NCI-H2227 (cell line): Measurements from ENCODE around the gene SLC35A2.

ENCODE experiments used
- DNase-seq: peaks from one replicate; lab custom pipeline; 2025; ENCODE audit not compliant: unreplicated experiment; lab: John Stamatoyannopoulos, UW

SLC35A2 gene

GRCh38 chrX:48927736-48928382 is 16.4 kb upstream of the SLC35A2 start:
- DNase-seq, result no peak

GRCh38 chrX:48927123-48927522 is 15.7 kb upstream of the SLC35A2 start:
- DNase-seq, result no peak

GRCh38 chrX:48924270-48924669 is 12.8 kb upstream of the SLC35A2 start:
- no peak for DNase-seq

GRCh38 chrX:48923771-48924170 is 12.3 kb upstream of the SLC35A2 start:
- no peak for DNase-seq

GRCh38 chrX:48920718-48921104 is 9.3 kb upstream of the SLC35A2 start:
- DNase-seq, result no peak

- DNase-seq, result no peak
These were observed 8.7 kb upstream of the SLC35A2 start for GRCh38 chrX:48919947-48920717.

- DNase-seq, result peak; percentile 76
These were observed 8.0 kb upstream of the SLC35A2 start for GRCh38 chrX:48919360-48919841.

- DNase-seq, result peak; percentile 99
These were observed 7.3 kb upstream of the SLC35A2 start, which contains the start of gene PIM2 for GRCh38 chrX:48918643-48919340. Gene PIM2, minus strand, starts transcription at chrX:48919024. Its CDS starts 190 bp downstream, at chrX:48918834.

- no peak for DNase-seq
These were observed 6.8 kb upstream of the SLC35A2 start for GRCh38 chrX:48918301-48918642.

- peak; percentile 98 for DNase-seq
These were observed 5.9 kb upstream of the SLC35A2 start for GRCh38 chrX:48917139-48918001.

- DNase-seq, result no peak
These were observed 3.4 kb upstream of the SLC35A2 start for GRCh38 chrX:48914593-48915493.

- DNase-seq, result no peak
These were observed 2.3 kb upstream of the SLC35A2 start for GRCh38 chrX:48913605-48914366.

GRCh38 chrX:48910926-48911411 is 477 bp downstream of the SLC35A2 start:
- peak; percentile 80 for DNase-seq

GRCh38 chrX:48909703-48910294 is 1.6 kb downstream of the SLC35A2 start:
- no peak for DNase-seq

GRCh38 chrX:48908600-48908999 is 2.8 kb downstream of the SLC35A2 start:
- DNase-seq, result no peak

GRCh38 chrX:48905090-48905790 is 6.2 kb downstream of the SLC35A2 start:
- DNase-seq, result no peak

GRCh38 chrX:48904626-48905025 is 6.8 kb downstream of the SLC35A2 start:
- no peak for DNase-seq

GRCh38 chrX:48904180-48904579 is 7.3 kb downstream of the SLC35A2 start:
- DNase-seq, result no peak
